NCI-H128 (cell line): ENCODE measurements around the gene PCDHA5.

Experiments used
- DNase-seq: peaks from one replicate; lab custom pipeline; 2025; ENCODE audit not compliant: unreplicated experiment; lab: John Stamatoyannopoulos, UW

The PCDHA5 gene

GRCh38 chr5:140857987-140858240 lies 36.5 kb downstream of the PCDHA5 start:
- DNase-seq, result no peak

- DNase-seq, result no peak
These were observed 41.3 kb downstream of the PCDHA5 start for GRCh38 chr5:140862441-140863295.

- no peak for DNase-seq
These were observed 47.5 kb downstream of the PCDHA5 start, which contains the start of gene PCDHA11 for GRCh38 chr5:140868721-140869554. Gene PCDHA11, plus strand, starts transcription at chr5:140868957. Its CDS starts 147 bp downstream, at chr5:140869104.

GRCh38 chr5:140869555-140869886 lies 48.1 kb downstream of the PCDHA5 start:
- no peak for DNase-seq

- no peak for DNase-seq
These were observed 49.1 kb downstream of the PCDHA5 start for GRCh38 chr5:140870221-140871201.
